Right lobe of liver (tissue), 4 donors: ENCODE data around the gene UBE2G2.

Source experiments
- CTCF ChIP-seq, 4 donors: fragments of 200-600 bp in 3 of 4; fragments of 450-650 bp in 1 of 4; IDR thresholded peaks; one replicate each; pipeline versions ENCODE4 v1.5.1 to v1.8.0; 2016 to 2022; ENCODE audit warnings: antibody characterized with exemption in 4 of 4, mild to moderate bottlenecking in 2 of 4
- POLR2A ChIP-seq: fragments of 450-650 bp; IDR thresholded peaks from one replicate; pipeline ENCODE4 v1.6.1; 2017; ENCODE audit warnings: antibody characterized with exemption, mild to moderate bottlenecking
- donor health status: DM: no; HTN: no; CAD: no.
- donor health status: DM: no; HTN: no; CAD: no.
- donor health status: DM: no; HTN: yes; CAD: no.

- TF ChIP-seq CTCF (IDR thresholded peaks at IDR 0.05), result no peak
- TF ChIP-seq POLR2A, result no peak
Observed at GRCh38 chr21:44795342-44795741, 6.3 kb downstream of the UBE2G2 start.
